WI38 (cell line): ENCODE data around the gene ADRA2C.

ENCODE experiments used
- H3K4me3 ChIP-seq: 2 replicates; pipeline ENCODE4 v1.5.1; 2011; ENCODE audit warnings: low read depth, mild to moderate bottlenecking, control low read depth, low read length
- CTCF ChIP-seq: IDR thresholded peaks from 2 replicates; pipeline ENCODE4 v1.5.1; 2012; ENCODE audit warnings: low read depth, mild to moderate bottlenecking, control low read depth, low read length

Gene ADRA2C

GRCh38 chr4:3727847-3728469 lies 38.2 kb upstream of the ADRA2C start:
- no peak for TF ChIP-seq CTCF
- no peak overlapping the region for H3K4me3 ChIP-seq

GRCh38 chr4:3729188-3729881 lies 36.9 kb upstream of the ADRA2C start:
- no peak for TF ChIP-seq CTCF
- no peak overlapping the region for H3K4me3 ChIP-seq

- TF ChIP-seq CTCF, result no peak
- H3K4me3 ChIP-seq, result no peak overlapping the region
These were observed 36.3 kb upstream of the ADRA2C start for GRCh38 chr4:3729882-3730226.

- TF ChIP-seq CTCF, result no peak
These were observed 35.6 kb upstream of the ADRA2C start for GRCh38 chr4:3730422-3731190.

GRCh38 chr4:3732076-3733028 lies 33.8 kb upstream of the ADRA2C start:
- TF ChIP-seq CTCF, result no peak
- H3K4me3 ChIP-seq, result no peak overlapping the region

More at GRCh38 chr4:3730422-3731190, 35.6 kb upstream of the ADRA2C start:
- no peak overlapping the region for H3K4me3 ChIP-seq

- no peak overlapping the region for H3K4me3 ChIP-seq
- TF ChIP-seq CTCF, result no peak
These were observed 33.0 kb upstream of the ADRA2C start for GRCh38 chr4:3733195-3733594.
